ENCODE results near the gene FALEC.

FALEC gene

DNA sequence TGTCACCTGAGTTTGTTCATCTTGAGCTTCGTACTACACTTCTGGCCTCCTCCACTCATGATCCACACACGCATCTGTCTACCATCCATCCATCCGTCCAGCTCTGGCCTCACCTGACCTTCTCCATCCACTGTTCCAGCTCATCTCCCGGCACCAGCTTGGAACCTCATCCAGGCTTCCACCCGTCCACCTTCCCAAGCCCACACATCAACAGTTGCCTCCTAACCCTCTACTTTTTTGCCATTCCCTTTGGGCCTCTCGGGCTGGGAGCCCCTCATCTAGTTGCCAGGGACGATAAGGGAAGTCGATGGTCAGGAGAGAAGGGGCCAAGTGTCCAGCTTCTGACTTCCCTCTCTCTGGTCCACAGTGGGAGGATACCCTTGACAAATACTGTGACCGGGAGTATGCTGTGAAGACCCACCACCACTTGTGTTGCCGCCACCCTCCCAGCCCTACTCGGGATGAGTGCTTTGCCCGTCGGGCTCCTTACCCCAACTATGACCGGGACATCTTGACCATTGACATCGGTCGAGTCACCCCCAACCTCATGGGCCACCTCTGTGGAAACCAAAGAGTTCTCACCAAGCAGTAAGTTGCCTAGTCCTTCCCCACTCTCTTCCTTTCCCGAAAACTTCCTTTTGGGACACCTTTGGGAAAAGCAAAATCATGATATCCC is 3.4 kb upstream of the FALEC start:
- no peak for DNase-seq (ENCODE audit: low read depth)

- no peak for DNase-seq (ENCODE audit: low read depth)
Observed at GRCh38 chr1:150512846-150513245, 2.7 kb upstream of the FALEC start.

DNA sequence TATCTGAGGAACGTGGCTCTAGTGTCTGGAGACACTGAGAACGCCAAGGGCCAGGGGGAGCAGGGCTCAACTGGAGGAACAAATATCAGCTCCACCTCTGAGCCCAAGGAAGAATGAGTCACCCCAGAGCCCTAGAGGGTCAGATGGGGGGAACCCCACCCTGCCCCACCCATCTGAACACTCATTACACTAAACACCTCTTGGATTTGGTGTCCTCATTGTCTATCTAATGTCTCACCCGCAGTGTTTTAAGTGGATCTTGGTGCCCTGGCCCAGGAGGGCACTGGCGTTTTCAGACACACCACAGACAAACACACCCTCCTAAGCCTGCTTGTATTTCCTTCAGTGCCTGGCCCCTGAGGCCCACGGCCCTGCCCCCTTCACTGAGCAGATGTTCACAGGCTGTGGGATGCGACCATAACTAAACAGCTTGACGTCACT is 2.2 kb upstream of the FALEC start:
- no peak for DNase-seq (ENCODE audit: low read depth)

GRCh38 chr1:150514260-150514659 is 1.3 kb upstream of the FALEC start:
- DNase-seq (ENCODE audit: low read depth): no peak

- DNase-seq (ENCODE audit: low read depth): no peak
Observed at GRCh38 chr1:150514913-150515327, 632 bp upstream of the FALEC start.

DNA sequence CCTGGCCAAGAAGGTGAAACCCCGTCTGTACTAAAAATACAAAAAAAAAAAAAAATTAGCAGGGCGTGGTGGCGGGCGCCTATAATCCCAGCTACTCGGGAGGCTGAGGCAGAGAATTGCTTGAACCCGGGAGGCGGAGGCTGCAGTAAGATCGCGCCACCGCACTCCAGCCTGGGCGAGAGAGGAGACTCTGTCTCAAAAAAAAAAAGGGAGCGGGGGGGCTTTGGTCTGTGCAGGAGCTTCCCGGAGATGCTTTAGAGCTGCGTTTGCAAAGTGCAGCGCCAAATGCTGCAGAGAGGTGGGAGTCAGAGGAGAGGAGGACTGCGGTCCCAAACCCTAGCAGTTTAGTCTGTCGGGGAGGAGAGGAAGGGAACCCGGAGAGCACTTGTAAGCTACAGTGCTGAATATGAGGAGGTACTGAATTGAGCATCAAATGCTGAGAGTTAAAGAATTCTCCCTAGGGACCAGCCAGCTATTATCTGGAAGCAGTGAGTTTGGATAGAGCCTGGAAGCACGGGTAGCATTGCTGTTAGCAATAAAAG is 569 bp downstream of the FALEC start:
- DNase-seq (ENCODE audit: low read depth): no peak

DNA sequence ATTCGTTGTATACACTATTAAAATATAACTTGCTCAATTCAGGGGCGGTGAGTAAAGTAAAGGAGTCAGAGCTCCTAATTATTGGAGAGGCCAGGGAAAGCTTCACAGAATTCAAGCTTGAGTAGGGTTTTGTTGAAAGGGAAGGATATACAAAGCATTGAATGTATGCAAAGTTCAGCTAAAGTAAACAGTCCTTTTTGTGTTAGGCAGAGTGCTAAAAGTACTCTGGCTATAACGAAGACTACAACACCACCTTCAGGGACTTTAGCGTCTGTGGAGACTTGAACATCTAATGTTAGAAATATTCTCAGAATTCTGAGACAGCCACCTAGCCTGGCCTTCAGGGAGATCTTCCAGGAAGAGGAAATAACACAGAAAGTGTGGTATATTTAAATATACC is 1.1 kb downstream of the FALEC start:
- no peak for DNase-seq (ENCODE audit: low read depth)

DNA sequence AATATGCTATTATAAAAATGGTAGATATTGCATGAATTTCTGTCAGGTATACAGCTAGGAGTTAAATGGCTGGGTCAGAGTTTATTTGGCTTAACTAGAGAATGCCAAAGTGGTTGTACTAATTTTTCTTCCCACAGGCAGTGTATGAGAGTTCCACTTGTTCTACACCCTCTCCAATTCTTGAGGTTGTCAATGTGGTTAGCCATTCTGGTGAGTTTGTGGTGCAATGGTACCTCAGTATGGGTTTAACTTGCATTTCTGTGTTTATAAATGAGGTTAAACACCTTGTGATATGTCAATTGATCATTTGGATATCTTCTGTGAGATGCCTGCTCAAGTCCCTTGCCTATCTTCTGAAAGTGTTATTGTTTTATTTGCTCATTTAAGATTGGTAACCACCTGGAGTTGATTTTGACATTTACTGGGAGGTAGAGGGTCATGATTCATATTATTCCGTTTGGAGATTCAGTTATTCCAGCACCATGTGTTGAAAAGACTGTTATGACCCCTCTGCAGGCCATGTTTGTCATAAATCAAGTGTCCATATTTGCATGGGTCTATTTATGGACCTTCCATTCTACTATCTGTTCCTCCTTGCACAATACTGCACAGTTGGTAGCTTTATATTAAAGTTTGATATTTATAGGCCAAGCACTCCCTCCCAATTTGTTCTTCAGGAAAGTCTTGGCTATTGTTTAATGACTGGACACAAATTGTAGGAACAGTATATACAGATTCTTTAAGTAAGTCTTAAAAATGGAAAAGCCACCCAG is 5.8 kb downstream of the FALEC start:
- no peak for DNase-seq (ENCODE audit: low read depth)

DNA sequence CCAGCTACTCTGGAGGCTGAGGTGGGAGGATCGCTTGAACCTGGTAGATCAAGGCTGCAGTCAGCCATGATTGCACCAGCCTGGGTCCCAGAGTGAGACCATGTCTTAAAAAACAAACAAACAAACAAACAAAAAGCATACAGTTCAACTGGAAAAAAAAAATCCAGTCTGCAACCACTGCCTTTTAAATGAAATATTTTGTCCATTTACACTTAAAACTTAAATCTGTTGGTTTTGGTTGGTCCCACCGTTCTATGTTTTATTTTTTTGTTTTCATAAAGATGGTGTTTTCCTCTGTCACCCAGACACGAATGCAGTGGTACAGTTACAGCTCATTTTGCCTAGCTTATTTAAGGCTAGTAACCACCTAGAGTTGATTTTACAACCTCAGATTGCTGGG is 9.8 kb downstream of the FALEC start:
- no peak for DNase-seq (ENCODE audit: low read depth)

GRCh38 chr1:150528196-150528595 is 12.6 kb downstream of the FALEC start:
- DNase-seq (ENCODE audit: low read depth): no peak

- DNase-seq (ENCODE audit: low read depth): no peak
Observed at GRCh38 chr1:150529017-150529416, 13.5 kb downstream of the FALEC start.

- DNase-seq (ENCODE audit: low read depth): no peak
Observed at GRCh38 chr1:150530491-150531159, 15.1 kb downstream of the FALEC start.

- no peak for DNase-seq (ENCODE audit: low read depth)
Observed at GRCh38 chr1:150532860-150533259, 17.3 kb downstream of the FALEC start.

- DNase-seq (ENCODE audit: low read depth): no peak
Observed at GRCh38 chr1:150534002-150534401, 18.4 kb downstream of the FALEC start.

DNA sequence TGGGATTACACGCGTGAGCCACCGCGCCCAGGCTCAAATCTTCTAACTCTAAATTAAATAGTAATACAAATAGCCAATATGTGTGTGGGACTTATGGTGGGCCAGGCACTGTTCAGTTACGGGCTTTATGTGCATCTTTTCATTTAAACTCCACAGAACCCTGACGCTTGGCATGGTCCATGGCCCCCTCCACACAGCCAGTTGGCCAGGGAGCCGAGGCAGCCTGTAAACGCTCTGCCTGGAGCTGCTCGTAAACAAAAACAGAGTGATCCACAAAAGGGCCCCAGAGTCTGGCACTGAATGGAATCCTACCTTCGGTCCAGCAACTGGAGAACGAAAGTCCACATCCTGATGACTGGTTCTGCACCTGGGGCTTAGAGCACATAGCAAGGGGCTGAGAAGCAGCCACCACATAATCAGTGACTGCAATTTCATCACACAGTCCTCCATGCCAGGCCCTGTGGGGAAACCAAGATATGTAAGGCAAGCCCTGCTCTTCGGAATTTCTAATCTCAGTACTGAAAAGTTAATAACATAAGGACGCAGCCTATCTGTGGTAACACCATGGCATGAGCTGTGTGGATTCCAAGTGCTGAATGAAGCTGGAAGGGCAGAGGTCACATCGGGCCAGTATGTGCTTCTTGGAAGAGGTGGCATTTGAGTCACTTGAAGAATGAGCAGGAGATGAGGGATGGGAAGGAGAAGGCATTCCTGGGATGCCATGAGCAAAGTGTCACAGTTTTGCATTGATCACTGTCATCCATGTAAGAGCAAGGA is 20.1 kb downstream of the FALEC start:
- no peak for DNase-seq (ENCODE audit: low read depth)

- no peak for DNase-seq (ENCODE audit: low read depth)
Observed at GRCh38 chr1:150536836-150537731, 21.5 kb downstream of the FALEC start.

- DNase-seq (ENCODE audit: low read depth): no peak
Observed at GRCh38 chr1:150537732-150538684, 22.5 kb downstream of the FALEC start.

GRCh38 chr1:150543500-150544143 is 28.1 kb downstream of the FALEC start:
- no peak for DNase-seq (ENCODE audit: low read depth)

GRCh38 chr1:150544204-150544603 is 28.7 kb downstream of the FALEC start:
- DNase-seq (ENCODE audit: low read depth): no peak
